GM21619 (cell line): ENCODE results near the gene LPCAT1.

ENCODE experiments used
- ATAC-seq: cut with Tn5 transposase; IDR thresholded peaks from one replicate; pipeline ENCODE4 v1.9.1; 2021; ENCODE audit not compliant: unreplicated experiment

Gene LPCAT1

GRCh38 chr5:1555011-1555807 is 31.4 kb upstream of the LPCAT1 start:
- ATAC-seq = no peak

GRCh38 chr5:1554410-1554967 is 30.7 kb upstream of the LPCAT1 start:
- ATAC-seq = no peak

GRCh38 chr5:1553539-1554409 is 30.0 kb upstream of the LPCAT1 start:
- ATAC-seq = no peak

GRCh38 chr5:1552521-1553255 is 28.9 kb upstream of the LPCAT1 start:
- ATAC-seq = no peak

GRCh38 chr5:1551426-1552301 is 27.9 kb upstream of the LPCAT1 start:
- ATAC-seq = no peak

GRCh38 chr5:1550287-1551076 is 26.7 kb upstream of the LPCAT1 start:
- ATAC-seq = no peak

- ATAC-seq = no peak
Observed at GRCh38 chr5:1549475-1550030, 25.8 kb upstream of the LPCAT1 start.

- ATAC-seq = no peak
Observed at GRCh38 chr5:1548702-1549474, 25.1 kb upstream of the LPCAT1 start.

GRCh38 chr5:1547655-1548054 is 23.9 kb upstream of the LPCAT1 start:
- no peak for ATAC-seq

- ATAC-seq = no peak
Observed at GRCh38 chr5:1547236-1547635, 23.5 kb upstream of the LPCAT1 start.

GRCh38 chr5:1546556-1546955 is 22.8 kb upstream of the LPCAT1 start:
- no peak for ATAC-seq

- no peak for ATAC-seq
Observed at GRCh38 chr5:1545805-1546355, 22.1 kb upstream of the LPCAT1 start.

GRCh38 chr5:1545126-1545804 is 21.5 kb upstream of the LPCAT1 start:
- ATAC-seq = no peak

GRCh38 chr5:1544294-1544961 is 20.7 kb upstream of the LPCAT1 start:
- no peak for ATAC-seq

- no peak for ATAC-seq
Observed at GRCh38 chr5:1543398-1544293, 19.9 kb upstream of the LPCAT1 start.

- no peak for ATAC-seq
Observed at GRCh38 chr5:1542781-1543180, 19.0 kb upstream of the LPCAT1 start.
